IPS DF 6.9 (cell line): Measurements from ENCODE around the gene STAC2.
"Not testable (repeated sequence)": the region's sequence is repeated elsewhere in the genome, so short reads cannot be mapped to it uniquely, and the experiment has no call there.

Experiments
- DNase-seq: peaks from one replicate; pipeline ENCODE4 v3.0.0-alpha.2; 2013; ENCODE audit warnings: low read depth, low spot score
- H3K27ac ChIP-seq: one replicate; pipeline ENCODE4 v1.5.1; 2013; ENCODE audit warnings: low read length, control low read depth
- H3K27me3 ChIP-seq: 2 replicates; pipeline ENCODE4 v1.6.1; 2013; ENCODE audit warnings: mild to moderate bottlenecking, low read length; ENCODE audit not compliant: control insufficient read depth, insufficient read depth
- H3K36me3 ChIP-seq: 2 replicates; pipeline ENCODE4 v1.6.1; 2013; ENCODE audit warnings: low read length; ENCODE audit not compliant: control insufficient read depth, insufficient read depth
- H3K4me1 ChIP-seq: 2 replicates; pipeline ENCODE4 v1.6.1; 2013; ENCODE audit warnings: low read length; ENCODE audit not compliant: control insufficient read depth, insufficient read depth
- H3K4me3 ChIP-seq: 2 replicates; pipeline ENCODE4 v1.5.1; 2013; ENCODE audit warnings: mild to moderate bottlenecking, low read length
- H3K9me3 ChIP-seq: 2 replicates; pipeline ENCODE4 v1.6.1; 2013; ENCODE audit warnings: low read length, inconsistent platforms; ENCODE audit not compliant: control insufficient read depth, insufficient read depth
- WGBS: extraction: QIAGEN DNeasy Blood & Tissue Kit; methylation state at CpG from one replicate; pipeline ENCODE4 v1.1.7; 2013; ENCODE audit warnings: mixed read lengths, missing lambda C conversion rate; ENCODE audit not compliant: insufficient read length, insufficient coverage; 5-methylcytosine and 5-hydroxymethylcytosine counted together

Gene STAC2

GRCh38 chr17:39173526-39174274 lies 52.0 kb downstream of the STAC2 start:
- no CpG with 5 or more reads among the region's 10 CpGs for WGBS
- no peak for DNase-seq
- Histone ChIP-seq H3K36me3 (peaks cover 9% of the 10 kb centered on the region), H3K4me3 (no peak overlapping the region), H3K9me3 (no peaks in the 10 kb centered on the region), H3K27me3 (no peaks in the 10 kb centered on the region), H3K4me1 (peaks cover 7% of the 10 kb centered on the region), H3K27ac (no peak overlapping the region)

- Histone ChIP-seq H3K27ac (no peak overlapping the region), H3K4me1 (peaks cover 7% of the 10 kb centered on the region), H3K4me3 (no peak overlapping the region), H3K9me3 (no peaks in the 10 kb centered on the region), H3K27me3 (no peaks in the 10 kb centered on the region), H3K36me3 (peaks cover 9% of the 10 kb centered on the region)
- no CpG with 5 or more reads among the region's 5 CpGs for WGBS
- no peak for DNase-seq
Observed at GRCh38 chr17:39173080-39173479, 52.7 kb downstream of the STAC2 start.

GRCh38 chr17:39171933-39172332 lies 53.8 kb downstream of the STAC2 start:
- Histone ChIP-seq H3K27ac (no peak overlapping the region), H3K9me3 (no peaks in the 10 kb centered on the region), H3K36me3 (peaks cover 9% of the 10 kb centered on the region), H3K4me1 (peaks cover 7% of the 10 kb centered on the region), H3K4me3 (no peak overlapping the region), H3K27me3 (peaks cover 2% of the 10 kb centered on the region; the same call in 1 of the 2 replicates)
- no peak for DNase-seq
- WGBS = no CpG with 5 or more reads among the region's 5 CpGs

- Histone ChIP-seq H3K36me3 (peaks cover 5% of the 10 kb centered on the region; the same call in 1 of the 2 replicates), H3K9me3 (no peaks in the 10 kb centered on the region), H3K4me3 (no peak overlapping the region), H3K27ac (no peak overlapping the region), H3K27me3 (peaks cover 14% of the 10 kb centered on the region), H3K4me1 (peaks cover 7% of the 10 kb centered on the region)
- WGBS = no CpG with 5 or more reads among the region's 6 CpGs
- DNase-seq = no peak
Observed at GRCh38 chr17:39170558-39170957, 55.2 kb downstream of the STAC2 start.

- Histone ChIP-seq H3K4me1 (peaks cover 5% of the 10 kb centered on the region), H3K27ac (no peak overlapping the region), H3K4me3 (no peak overlapping the region), H3K27me3 (peaks cover 17% of the 10 kb centered on the region), H3K36me3 (peaks cover under 1% of the 10 kb centered on the region; the same call in 1 of the 2 replicates), H3K9me3 (no peaks in the 10 kb centered on the region)
- WGBS = no CpG with 5 or more reads among the region's 4 CpGs
- no peak for DNase-seq
Observed at GRCh38 chr17:39170109-39170508, 55.6 kb downstream of the STAC2 start.

- no peaks in the 10 kb centered on the region for H3K36me3 ChIP-seq
- no peaks in the 10 kb centered on the region for H3K9me3 ChIP-seq
- no peak for DNase-seq
- no peak overlapping the region for H3K4me3 ChIP-seq
- WGBS = no CpG with 5 or more reads among the region's 3 CpGs
- peaks cover 17% of the 10 kb centered on the region for H3K27me3 ChIP-seq
- peaks cover 5% of the 10 kb centered on the region for H3K4me1 ChIP-seq
- H3K27ac ChIP-seq = no peak overlapping the region
Observed at GRCh38 chr17:39169518-39169917, 56.2 kb downstream of the STAC2 start.

- H3K27ac ChIP-seq = no peak overlapping the region
Observed at GRCh38 chr17:39169101-39169500, 56.6 kb downstream of the STAC2 start.

GRCh38 chr17:39168503-39168902 lies 57.2 kb downstream of the STAC2 start:
- not testable (repeated sequence) for DNase-seq, H3K36me3 ChIP-seq, H3K4me3 ChIP-seq, H3K9me3 ChIP-seq, H3K4me1 ChIP-seq, H3K27ac ChIP-seq
- H3K27me3 ChIP-seq = peaks cover 17% of the 10 kb centered on the region
- no CpG with 5 or more reads among the region's 10 CpGs for WGBS

More at GRCh38 chr17:39169101-39169500, 56.6 kb downstream of the STAC2 start:
- no CpG with 5 or more reads among the region's 14 CpGs for whole genome bisulfite sequencing
- Histone ChIP-seq H3K4me3 (no peak overlapping the region), H3K36me3 (no peaks in the 10 kb centered on the region), H3K4me1 (peaks cover 4% of the 10 kb centered on the region), H3K27me3 (peaks cover 17% of the 10 kb centered on the region), H3K9me3 (no peaks in the 10 kb centered on the region)
- no peak for DNase-seq

- Histone ChIP-seq H3K27me3 (peaks cover 17% of the 10 kb centered on the region), H3K4me3 (no peak overlapping the region), H3K27ac (no peak overlapping the region), H3K36me3 (no peaks in the 10 kb centered on the region), H3K4me1 (peaks cover 1% of the 10 kb centered on the region; the same call in 1 of the 2 replicates), H3K9me3 (no peaks in the 10 kb centered on the region)
- DNase-seq = no peak
- WGBS = no CpG with 5 or more reads among the region's 2 CpGs
Observed at GRCh38 chr17:39167476-39167875, 58.3 kb downstream of the STAC2 start.

GRCh38 chr17:39166437-39167335 lies 59.1 kb downstream of the STAC2 start:
- Histone ChIP-seq H3K27ac (no peak overlapping the region), H3K4me1 (no peaks in the 10 kb centered on the region), H3K9me3 (no peaks in the 10 kb centered on the region), H3K36me3 (no peaks in the 10 kb centered on the region), H3K27me3 (peaks cover 17% of the 10 kb centered on the region), H3K4me3 (no peak overlapping the region)
- DNase-seq = no peak
- WGBS = no CpG with 5 or more reads among the region's 7 CpGs
